GM12873 (cell line): ENCODE data around the gene DLG5.

Source experiments
- TF ChIP-seq, protein P1 (sequence below): IDR thresholded peaks from 2 replicates; pipeline ENCODE4 v1.5.1; 2012; ENCODE audit warnings: low read depth, mild to moderate bottlenecking, moderate library complexity, low read length, control low read depth; ENCODE audit not compliant: insufficient read depth; ENCODE audit errors: missing control alignments

The DLG5 gene

DNA sequence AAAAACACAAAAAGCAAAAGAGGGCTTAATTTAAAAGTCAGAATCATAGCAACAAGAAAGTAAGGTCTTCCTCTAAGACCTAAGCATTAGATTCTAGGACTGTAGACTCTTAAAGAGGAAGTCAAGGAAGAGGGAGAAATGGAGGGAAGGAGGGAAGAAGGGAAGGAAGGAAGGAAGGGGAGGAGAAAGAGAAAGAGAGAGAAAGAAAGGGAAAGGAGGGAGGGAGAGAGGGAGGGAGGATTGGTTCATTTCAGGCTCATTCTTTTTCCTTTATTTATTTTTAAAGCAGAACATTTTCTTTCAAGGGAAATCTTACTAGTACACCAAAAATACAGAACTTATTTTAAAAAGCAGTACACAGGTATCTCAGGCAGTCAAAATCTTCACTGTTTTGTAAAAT is 81.1 kb downstream of the DLG5 start:
- TF ChIP-seq, protein P1, sequence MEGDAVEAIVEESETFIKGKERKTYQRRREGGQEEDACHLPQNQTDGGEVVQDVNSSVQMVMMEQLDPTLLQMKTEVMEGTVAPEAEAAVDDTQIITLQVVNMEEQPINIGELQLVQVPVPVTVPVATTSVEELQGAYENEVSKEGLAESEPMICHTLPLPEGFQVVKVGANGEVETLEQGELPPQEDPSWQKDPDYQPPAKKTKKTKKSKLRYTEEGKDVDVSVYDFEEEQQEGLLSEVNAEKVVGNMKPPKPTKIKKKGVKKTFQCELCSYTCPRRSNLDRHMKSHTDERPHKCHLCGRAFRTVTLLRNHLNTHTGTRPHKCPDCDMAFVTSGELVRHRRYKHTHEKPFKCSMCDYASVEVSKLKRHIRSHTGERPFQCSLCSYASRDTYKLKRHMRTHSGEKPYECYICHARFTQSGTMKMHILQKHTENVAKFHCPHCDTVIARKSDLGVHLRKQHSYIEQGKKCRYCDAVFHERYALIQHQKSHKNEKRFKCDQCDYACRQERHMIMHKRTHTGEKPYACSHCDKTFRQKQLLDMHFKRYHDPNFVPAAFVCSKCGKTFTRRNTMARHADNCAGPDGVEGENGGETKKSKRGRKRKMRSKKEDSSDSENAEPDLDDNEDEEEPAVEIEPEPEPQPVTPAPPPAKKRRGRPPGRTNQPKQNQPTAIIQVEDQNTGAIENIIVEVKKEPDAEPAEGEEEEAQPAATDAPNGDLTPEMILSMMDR = no peak

DNA sequence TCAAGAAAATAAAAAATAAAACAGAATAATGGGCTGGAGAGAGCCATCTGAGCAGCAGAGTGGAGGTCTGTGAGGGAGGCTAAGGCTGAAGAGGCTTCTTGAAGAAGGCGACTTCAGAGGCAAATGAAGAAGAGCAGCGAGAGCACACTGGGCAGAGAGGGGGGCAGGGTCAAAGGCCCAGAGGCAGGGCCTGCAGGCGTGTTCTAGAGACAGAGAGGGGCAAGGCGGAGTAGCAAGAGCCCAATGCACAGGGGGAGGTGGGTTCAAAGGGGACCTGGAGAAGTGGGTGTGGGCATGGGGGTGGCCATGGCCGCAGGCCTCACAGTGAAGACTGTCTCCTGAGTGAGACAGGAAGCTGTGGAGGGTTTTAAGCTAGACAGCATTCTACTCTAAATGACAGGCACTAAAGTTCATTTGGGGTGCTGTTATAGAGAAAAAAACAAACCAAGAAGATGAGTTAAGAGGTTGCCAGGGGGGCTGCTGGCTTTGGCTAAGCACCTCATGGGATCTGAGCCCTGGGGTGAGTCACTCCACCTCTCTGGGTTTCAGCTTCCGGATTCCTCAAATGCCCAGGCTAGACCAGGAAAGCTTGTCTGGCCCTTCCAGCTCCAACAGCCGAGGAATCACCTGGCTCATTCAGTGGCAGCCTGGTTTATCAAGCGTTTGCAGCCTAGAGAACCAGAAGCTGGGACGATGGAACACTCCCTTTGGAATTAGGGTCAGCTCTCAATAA is 81.7 kb downstream of the DLG5 start:
- TF ChIP-seq, protein P1 = no peak

DNA sequence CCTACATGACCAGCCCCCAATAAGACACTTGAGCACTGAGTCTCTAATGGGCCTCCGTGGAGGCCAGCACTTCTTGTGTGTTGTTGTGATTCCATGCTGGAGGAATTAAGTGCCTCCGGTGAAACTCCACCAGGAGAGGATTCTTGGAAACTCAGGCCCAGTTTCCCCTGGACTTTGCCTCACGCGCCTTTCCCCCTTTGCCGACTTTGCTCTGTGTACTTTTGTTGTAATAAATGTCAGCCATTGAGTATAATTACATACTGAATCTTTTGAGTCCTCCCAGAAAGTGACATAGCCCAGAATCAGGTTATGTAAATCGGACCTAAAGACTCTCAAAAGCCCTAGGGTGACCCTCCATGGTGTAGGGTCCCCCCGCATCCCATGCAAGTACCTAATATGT is 82.4 kb downstream of the DLG5 start:
- TF ChIP-seq, protein P1 = no peak

GRCh38 chr10:77843264-77843663 is 83.3 kb downstream of the DLG5 start:
- TF ChIP-seq, protein P1 = no peak

DNA sequence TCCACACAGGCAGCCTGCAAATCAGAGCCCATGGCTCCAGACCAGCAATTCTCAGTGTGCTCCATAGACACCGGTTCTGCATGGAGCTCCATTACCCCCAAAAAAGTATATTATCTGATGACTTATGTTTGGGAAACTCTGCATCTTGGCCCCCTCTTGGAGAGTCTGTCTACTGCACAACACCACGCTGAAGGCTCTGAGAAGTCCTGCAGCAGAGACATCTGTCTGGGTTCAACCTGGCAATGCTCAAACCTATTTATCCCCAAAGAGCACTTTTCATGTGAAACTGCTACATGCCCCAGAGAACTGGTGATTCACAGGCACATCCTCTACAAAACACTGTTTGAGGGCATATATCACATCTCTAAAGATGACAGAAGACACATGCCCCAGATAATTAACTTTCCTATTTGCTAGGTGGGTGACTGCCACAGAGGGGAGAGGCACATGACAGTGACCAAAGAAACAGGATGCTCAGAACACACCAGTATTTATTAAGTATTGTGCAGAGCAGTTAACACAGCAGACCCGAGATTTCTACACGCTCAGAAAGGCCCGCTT is 83.8 kb downstream of the DLG5 start:
- TF ChIP-seq, protein P1 = no peak

GRCh38 chr10:77841711-77842375 is 84.7 kb downstream of the DLG5 start:
- TF ChIP-seq, protein P1 = no peak

GRCh38 chr10:77840636-77841035 is 85.9 kb downstream of the DLG5 start:
- TF ChIP-seq, protein P1 = no peak
